GM23338 (cell line): Measurements from ENCODE around the gene GUCY2F. TPM values are rescaled to one million over a fixed set of nuclear protein-coding genes. Genes with fewer than 3 reads are reported as not detected.

Experiments
- ATAC-seq: fragments of 200-7000 bp; cut with Tn5 transposase; 3 replicates; pipeline ENCODE4 v1.9.1; 2020
- DNase-seq: peaks from one replicate; pipeline ENCODE4 v3.0.0-alpha.2; 2015; ENCODE audit warnings: low spot score
- H2AFZ ChIP-seq: fragments of 200-600 bp; sonication (generic); 2 replicates; pipeline ENCODE4 v1.8.0; 2016; ENCODE audit warnings: antibody characterized with exemption, mild to moderate bottlenecking, moderate library complexity
- H3F3A ChIP-seq: fragments of 200-600 bp; sonication (generic); replicated peaks from 2 replicates; pipeline ENCODE4 v1.8.0; 2017; ENCODE audit warnings: antibody characterized with exemption, mixed run types, low read depth
- H3K27ac ChIP-seq: fragments of 200-600 bp; sonication (generic); 2 replicates; pipeline ENCODE4 v1.6.1; 2016; ENCODE audit warnings: low read depth
- H3K27me3 ChIP-seq: fragments of 200-600 bp; sonication (generic); 2 replicates; pipeline ENCODE4 v1.8.0; 2016; ENCODE audit warnings: mild to moderate bottlenecking, mixed run types, moderate library complexity; ENCODE audit not compliant: insufficient read depth
- H3K36me3 ChIP-seq: fragments of 200-600 bp; sonication (generic); 2 replicates; pipeline ENCODE4 v1.8.0; 2016; ENCODE audit warnings: mild to moderate bottlenecking; ENCODE audit not compliant: insufficient read depth
- H3K4me1 ChIP-seq: fragments of 200-600 bp; sonication (generic); 2 replicates; pipeline ENCODE4 v1.8.0; 2016; ENCODE audit warnings: mild to moderate bottlenecking, moderate library complexity; ENCODE audit not compliant: insufficient read depth
- H3K4me2 ChIP-seq: fragments of 200-600 bp; sonication (generic); 2 replicates; pipeline ENCODE4 v1.7.1; 2017; ENCODE audit warnings: mixed run types
- H3K4me3 ChIP-seq: fragments of 200-600 bp; sonication (generic); 2 replicates; pipeline ENCODE4 v1.6.1; 2016; ENCODE audit warnings: mixed run types
- H3K79me2 ChIP-seq: fragments of 200-600 bp; sonication (generic); replicated peaks from 2 replicates; pipeline ENCODE4 v1.8.0; 2017; ENCODE audit warnings: mild to moderate bottlenecking; ENCODE audit not compliant: insufficient read depth
- H3K9me2 ChIP-seq: fragments of 200-600 bp; sonication (generic); 2 replicates; pipeline ENCODE4 v1.8.0; 2017; ENCODE audit not compliant: insufficient read depth
- H4K20me1 ChIP-seq: fragments of 200-600 bp; sonication (generic); replicated peaks from 2 replicates; pipeline ENCODE4 v1.8.0; 2017; ENCODE audit warnings: mild to moderate bottlenecking; ENCODE audit not compliant: insufficient read depth
- H3K27ac Mint-ChIP-seq: 2 replicates; pipeline ENCODE4 v1.8.0; 2020; ENCODE audit warnings: inconsistent platforms, mild to moderate bottlenecking, moderate library complexity, mixed read lengths
- H3K27me3 Mint-ChIP-seq: 3 replicates; pipeline ENCODE4 v1.8.0; 2022; ENCODE audit warnings: low read depth, mild to moderate bottlenecking, moderate library complexity, mixed read lengths, inconsistent platforms; ENCODE audit not compliant: insufficient read depth, poor library complexity
- H3K36me3 Mint-ChIP-seq: 3 replicates; pipeline ENCODE4 v1.8.0; 2021; ENCODE audit warnings: low read depth, mild to moderate bottlenecking, inconsistent platforms, moderate library complexity, mixed read lengths
- H3K4me1 Mint-ChIP-seq: 3 replicates; pipeline ENCODE4 v1.8.0; 2020; ENCODE audit warnings: mild to moderate bottlenecking, inconsistent platforms, mixed read lengths
- H3K4me3 Mint-ChIP-seq: 3 replicates; pipeline ENCODE4 v1.8.0; 2021; ENCODE audit warnings: moderate library complexity, mild to moderate bottlenecking, inconsistent platforms, mixed read lengths
- H3K9me3 Mint-ChIP-seq: 3 replicates; pipeline ENCODE4 v1.8.0; 2020; ENCODE audit warnings: moderate library complexity, mild to moderate bottlenecking, inconsistent platforms, mixed read lengths
- CREB1 ChIP-seq: fragments of 250-450 bp; sonication (Bioruptor Pico); IDR thresholded peaks from 2 replicates; pipeline ENCODE4 v1.5.0; 2020; ENCODE audit warnings: low read depth, mild to moderate bottlenecking, moderate library complexity
- CTCF ChIP-seq, 2 experiments: fragments of 200-600 bp in 1 of 2; sonication (generic) in 1 of 2; conservative IDR thresholded peaks; 2 replicates each; pipeline versions ENCODE4 v1.5.1 to v1.6.1; 2016 to 2017; ENCODE audit warnings: antibody characterized with exemption in 2 of 2, low read depth in 2 of 2, mild to moderate bottlenecking in 2 of 2, moderate library complexity in 1 of 2
- ETS1 ChIP-seq: IDR thresholded peaks from 2 replicates; pipeline ENCODE4 v1.6.1; 2016; ENCODE audit warnings: antibody characterized with exemption
- EZH2 ChIP-seq: fragments of 200-600 bp; sonication (generic); IDR thresholded peaks from one replicate; pipeline ENCODE4 v1.8.0; 2017; ENCODE audit warnings: antibody characterized with exemption, mild to moderate bottlenecking, low read depth; ENCODE audit not compliant: unreplicated experiment
- EZH2phosphoT487 ChIP-seq: fragments of 200-600 bp; sonication (generic); IDR thresholded peaks from one replicate; pipeline ENCODE4 v1.8.1; 2018; ENCODE audit warnings: antibody characterized with exemption; ENCODE audit not compliant: unreplicated experiment
- JUNB ChIP-seq: IDR thresholded peaks from one replicate; pipeline ENCODE4 v1.6.1; 2016; ENCODE audit warnings: antibody characterized with exemption; ENCODE audit not compliant: unreplicated experiment
- NANOG ChIP-seq: IDR thresholded peaks from 2 replicates; pipeline ENCODE4 v1.6.1; 2016; ENCODE audit warnings: antibody characterized with exemption, borderline replicate concordance
- POLR2AphosphoS5 ChIP-seq: IDR thresholded peaks from 2 replicates; pipeline ENCODE4 v1.6.1; 2016; ENCODE audit warnings: antibody characterized with exemption, low read depth
- REST ChIP-seq: IDR thresholded peaks from one replicate; pipeline ENCODE4 v1.6.1; 2018; ENCODE audit warnings: antibody characterized with exemption; ENCODE audit not compliant: unreplicated experiment
- STAT1 ChIP-seq: IDR thresholded peaks from one replicate; pipeline ENCODE4 v1.6.1; 2016; ENCODE audit warnings: antibody characterized with exemption; ENCODE audit not compliant: unreplicated experiment
- ZNF114 ChIP-seq: fragments of 250-450 bp; sonication (Bioruptor Pico); IDR thresholded peaks from 2 replicates; pipeline ENCODE4 v1.5.0; 2020; ENCODE audit warnings: mild to moderate bottlenecking, moderate library complexity
- ZNF331 ChIP-seq: fragments of 250-450 bp; sonication (Bioruptor Pico); IDR thresholded peaks from 2 replicates; pipeline ENCODE4 v1.5.0; 2020; ENCODE audit warnings: low read depth, mild to moderate bottlenecking, moderate library complexity
- ZNF462 ChIP-seq: fragments of 250-450 bp; sonication (Bioruptor Pico); IDR thresholded peaks from 2 replicates; pipeline ENCODE4 v1.5.0; 2020; ENCODE audit warnings: mild to moderate bottlenecking, moderate library complexity
- polyA plus RNA-seq: library from polyadenylated mRNA; unstranded; fragments of >200 nt; fragmentation: Nextera tagmentation; extraction: Ambion mirVana; gene quantifications from 2 replicates; pipeline ENCODE4 v1.2.1, GENCODE V29; 2016
- total RNA-seq: library from RNA; depleted of rRNA; stranded (reverse); fragments of >200 nt; shearing (Covaris generic); gene quantifications from 2 replicates; pipeline ENCODE4 v1.2.3, GENCODE V29; 2014

GUCY2F gene
- total and polyA plus RNA-seq, 2 experiments from 2014 or later, result 0.06 to 0.10 TPM

GRCh38 chrX:109351557-109351956, 130.3 kb downstream of the GUCY2F start:
- Mint-ChIP-seq H3K4me1 (peaks cover 1% of the 10 kb centered on the region; the same call in 1 of the 3 replicates), H3K27me3 (no peaks in the 10 kb centered on the region), H3K27ac (no peak overlapping the region), H3K4me3 (no peak overlapping the region), H3K36me3 (no peaks in the 10 kb centered on the region), H3K9me3 (no peaks in the 10 kb centered on the region)
- no peaks in the 10 kb centered on the region for H3K36me3 ChIP-seq
- no peak overlapping the region for H3K4me2 ChIP-seq
- DNase-seq (no peak), ATAC-seq (no peak)
- no peaks in the 10 kb centered on the region for H3K4me1 ChIP-seq
- no peaks in the 10 kb centered on the region for H3K79me2 ChIP-seq
- no peaks in the 10 kb centered on the region for H4K20me1 ChIP-seq
- no peak overlapping the region for H3K4me3 ChIP-seq
- no peak overlapping the region for H3K27ac ChIP-seq
- no peaks in the 10 kb centered on the region for H3F3A ChIP-seq
- no peaks in the 10 kb centered on the region for H3K9me2 ChIP-seq
- H3K27me3 ChIP-seq, result no peaks in the 10 kb centered on the region
- no peak overlapping the region for H2AFZ ChIP-seq
- TF ChIP-seq CTCF (conservative IDR thresholded peaks at IDR 0.05; ENCODE audit: low read depth in 2 of 2) (no peak), ZNF331 (CRISPR knock-in tag) (no peak), POLR2AphosphoS5 (no peak), ZNF114 (no peak), EZH2phosphoT487 (no peak), REST (no peak), ETS1 (no peak), EZH2 (no peak), NANOG (no peak), ZNF462 (CRISPR knock-in tag) (no peak), STAT1 (no peak), CREB1 (no peak), JUNB (no peak)
